Erythroblast (primary cell): Measurements from ENCODE around the gene BACE2.

ENCODE experiments used
- GATA1 ChIP-seq: IDR thresholded peaks from 2 replicates; pipeline ENCODE4 v1.6.1; 2011; ENCODE audit warnings: low read depth, mild to moderate bottlenecking, control low read depth, low read length, moderate library complexity
- POLR2A ChIP-seq: IDR thresholded peaks from 2 replicates; pipeline ENCODE4 v1.6.1; 2011; ENCODE audit warnings: mild to moderate bottlenecking, low read length

GRCh38 chr21:41185802-41186201, 17.8 kb downstream of the BACE2 start:
- TF ChIP-seq POLR2A (no peak), GATA1 (no peak)
